Hypothalamus (tissue), 51 donors: ENCODE results near the gene CLECL1.

Experiments used
- DNase-seq, 51 donors: peaks; one replicate each; lab custom pipeline; 2025; lab: John Stamatoyannopoulos, UW

CLECL1 gene

GRCh38 chr12:9732921-9733461, at the start of gene CLECL1:
Gene CLECL1 (minus strand): TSS chr12:9733097.
- no peak for DNase-seq

DNA sequence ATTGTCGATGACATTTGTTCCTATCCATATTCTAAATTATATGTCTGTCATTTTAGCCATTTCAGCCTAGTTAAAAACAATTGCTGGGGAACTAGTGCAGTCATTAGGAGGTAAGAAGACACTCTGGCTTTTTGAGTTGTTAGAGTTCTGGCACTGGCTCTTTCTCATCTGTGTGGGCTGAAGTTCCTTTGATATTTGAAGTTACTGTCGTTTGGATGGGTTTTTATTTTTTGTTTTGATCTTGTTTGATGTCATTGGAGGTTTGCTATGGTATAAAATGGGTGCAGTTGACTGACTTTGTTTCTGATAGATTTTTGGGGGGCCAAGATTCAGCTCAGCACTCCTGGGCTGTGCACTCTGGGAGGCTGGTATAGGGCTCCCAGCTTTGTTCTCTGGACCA, 48.5 kb upstream of the CLECL1 start:
- no peak for DNase-seq

DNA sequence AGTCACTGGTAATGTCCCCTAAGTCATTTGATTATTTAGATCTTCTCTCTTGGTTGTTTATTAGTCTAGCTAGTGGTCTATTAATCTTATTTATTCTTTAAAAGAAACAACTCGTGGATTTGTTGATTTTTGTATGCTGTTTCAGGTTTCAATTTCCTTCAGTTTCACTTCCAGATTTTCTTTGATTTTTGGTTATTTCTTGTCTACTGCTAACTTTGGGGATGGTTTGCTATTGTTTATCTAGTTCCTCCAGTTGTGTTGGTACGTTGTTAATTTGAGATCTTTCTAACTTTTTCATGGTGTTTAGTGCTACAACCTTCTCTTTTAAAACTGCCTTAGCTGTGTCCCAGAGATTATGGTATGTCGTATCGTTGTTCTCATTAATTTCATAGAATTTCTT, 46.3 kb upstream of the CLECL1 start:
- no peak for DNase-seq

GRCh38 chr12:9776781-9777180, 43.9 kb upstream of the CLECL1 start:
- no peak for DNase-seq

GRCh38 chr12:9773216-9773877, 40.5 kb upstream of the CLECL1 start:
- no peak for DNase-seq

- DNase-seq, result no peak
Measured at GRCh38 chr12:9763025-9763424, 30.1 kb upstream of the CLECL1 start.

DNA sequence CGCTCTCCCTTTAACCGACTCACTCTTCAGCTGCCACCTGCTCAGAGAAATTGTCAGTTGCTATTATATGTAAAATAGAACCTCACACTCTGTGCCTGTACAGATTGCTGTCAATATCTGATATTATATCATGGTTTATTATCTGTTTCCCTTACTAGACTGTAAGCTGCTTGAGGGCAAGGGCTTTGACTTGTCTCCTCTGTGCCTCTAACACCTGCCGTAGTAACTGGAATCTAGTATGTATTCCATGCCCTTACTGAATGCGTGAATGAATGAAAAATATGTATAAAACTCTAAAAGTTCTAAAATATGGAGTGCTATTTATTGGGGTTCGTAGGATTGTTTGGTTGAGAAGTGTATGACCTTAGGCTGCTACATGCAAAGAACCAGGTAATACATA, 29.5 kb upstream of the CLECL1 start:
- DNase-seq, result no peak

GRCh38 chr12:9761419-9761781, 28.5 kb upstream of the CLECL1 start:
- DNase-seq, result no peak

- no peak for DNase-seq
Measured at GRCh38 chr12:9760699-9761418, 28.0 kb upstream of the CLECL1 start, which contains the start of gene CD69. Gene CD69 (minus strand): TSS chr12:9760901. CDS start chr12:9760820, 81 bp downstream.

DNA sequence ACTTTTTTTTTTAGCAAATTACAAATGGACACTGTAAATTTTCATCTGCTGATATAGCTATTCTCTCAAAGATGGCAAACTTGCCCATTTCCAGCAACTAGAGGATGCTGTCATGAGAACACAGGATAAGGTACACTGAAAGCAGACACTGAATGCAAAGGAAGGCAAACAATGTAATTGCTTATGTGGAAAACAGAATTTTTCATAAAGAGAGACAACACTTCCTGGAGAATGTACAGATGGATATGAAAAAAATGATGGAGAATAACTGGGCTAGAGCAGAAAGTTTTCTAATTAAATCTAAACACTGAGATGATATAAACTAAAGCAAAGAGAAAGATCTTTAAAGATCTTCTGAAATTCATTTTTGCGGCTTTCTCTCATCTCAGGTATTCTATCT, 27.2 kb upstream of the CLECL1 start:
- no peak for DNase-seq

DNA sequence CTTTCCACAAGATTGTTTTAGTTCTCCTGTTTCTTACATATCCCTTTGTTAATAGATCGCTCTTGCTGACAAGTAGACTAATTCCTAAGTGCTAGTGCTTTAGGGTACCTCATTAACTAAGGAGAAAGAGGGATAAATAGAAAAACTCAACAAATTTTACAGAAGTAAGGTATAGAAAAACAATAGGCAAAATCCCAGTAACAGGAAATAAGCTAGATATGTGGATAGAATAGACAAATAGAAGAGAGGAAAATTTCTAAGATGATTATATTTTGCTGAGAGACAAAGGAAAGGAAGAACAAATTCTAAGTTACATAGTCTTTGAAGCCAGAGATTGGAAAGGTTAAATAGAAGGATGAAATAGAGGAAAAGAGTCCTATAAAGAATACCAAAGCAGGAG, 26.8 kb upstream of the CLECL1 start:
- DNase-seq, result no peak

DNA sequence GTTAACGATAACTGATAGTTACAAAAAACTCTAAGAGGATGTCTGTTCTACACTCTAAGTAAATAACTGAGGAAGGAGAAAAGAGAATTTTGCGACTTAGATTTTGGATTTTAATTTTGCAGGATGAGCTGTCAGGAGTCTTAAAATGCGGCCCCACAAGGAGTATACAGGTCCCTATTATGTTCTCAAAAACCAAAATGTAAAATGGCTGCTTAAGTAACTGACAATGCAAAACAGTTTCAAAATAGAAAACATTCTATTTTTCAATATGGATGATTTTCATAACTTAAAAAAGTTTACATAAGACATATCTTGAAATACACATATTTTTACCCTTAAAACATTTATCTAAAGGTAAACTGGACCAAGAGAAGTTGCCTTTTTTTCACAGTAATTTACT, 25.2 kb upstream of the CLECL1 start:
- no peak for DNase-seq

GRCh38 chr12:9757433-9758025, 24.6 kb upstream of the CLECL1 start:
- no peak for DNase-seq

DNA sequence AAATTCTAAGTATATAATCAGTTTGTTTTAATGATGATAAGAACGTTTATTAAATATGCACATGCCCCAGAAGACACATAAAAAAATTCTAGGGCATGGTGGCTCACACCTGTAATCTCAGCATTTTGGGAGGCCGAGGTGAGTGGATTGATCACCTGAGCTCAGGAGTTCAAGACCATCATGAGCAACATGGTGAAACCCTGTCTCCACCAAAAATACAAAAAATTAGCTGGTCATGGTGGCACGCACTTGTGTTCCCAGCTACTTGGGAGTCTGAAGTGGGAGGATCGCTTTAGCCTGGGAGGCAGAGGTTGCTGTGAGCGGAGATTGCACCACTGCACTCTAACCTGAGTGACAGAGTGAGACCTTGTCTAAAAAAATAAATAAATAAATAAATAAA, 23.8 kb upstream of the CLECL1 start:
- no peak for DNase-seq

- no peak for DNase-seq
Measured at GRCh38 chr12:9756170-9756569, 23.3 kb upstream of the CLECL1 start.

DNA sequence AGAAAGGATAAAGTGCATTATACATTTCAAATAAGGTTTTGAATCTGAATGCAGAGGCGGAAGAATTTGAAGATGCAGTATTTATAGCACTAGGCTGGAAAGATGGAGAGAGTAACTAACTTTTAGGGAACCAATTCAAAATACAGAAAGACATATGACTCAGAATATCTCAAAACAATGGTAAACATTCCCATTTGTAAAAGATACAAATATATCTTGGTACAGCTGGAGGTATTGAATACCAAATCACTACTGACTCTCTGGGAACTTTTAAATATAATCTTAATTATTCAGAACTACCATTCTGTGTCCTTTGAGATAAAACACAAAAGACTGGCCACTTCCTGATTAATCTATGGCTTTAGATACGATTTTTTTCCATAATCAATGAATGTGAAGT, 22.7 kb upstream of the CLECL1 start:
- no peak for DNase-seq

DNA sequence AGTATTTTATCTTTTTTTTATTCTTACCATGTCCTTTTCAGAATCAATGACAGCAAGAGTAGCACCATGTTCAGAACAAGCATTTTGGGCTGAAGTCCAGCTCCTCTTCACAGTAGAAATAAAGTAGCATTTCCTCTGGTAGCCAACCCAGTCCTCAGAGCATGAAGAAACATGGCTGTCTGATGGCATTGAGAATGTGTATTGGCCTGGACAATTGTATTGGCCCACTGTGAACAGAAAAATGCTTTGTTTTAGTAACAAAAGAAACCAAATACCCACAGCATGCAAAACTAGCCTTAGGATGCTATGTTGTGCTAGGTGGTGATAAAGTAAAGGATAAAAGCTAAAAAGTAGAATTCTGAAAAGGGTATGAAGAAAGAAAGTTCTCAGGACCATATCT, 22.1 kb upstream of the CLECL1 start:
- DNase-seq, result no peak

GRCh38 chr12:9754099-9754927, 21.4 kb upstream of the CLECL1 start:
- DNase-seq, result no peak

GRCh38 chr12:9753498-9753897, 20.6 kb upstream of the CLECL1 start:
- DNase-seq, result no peak

DNA sequence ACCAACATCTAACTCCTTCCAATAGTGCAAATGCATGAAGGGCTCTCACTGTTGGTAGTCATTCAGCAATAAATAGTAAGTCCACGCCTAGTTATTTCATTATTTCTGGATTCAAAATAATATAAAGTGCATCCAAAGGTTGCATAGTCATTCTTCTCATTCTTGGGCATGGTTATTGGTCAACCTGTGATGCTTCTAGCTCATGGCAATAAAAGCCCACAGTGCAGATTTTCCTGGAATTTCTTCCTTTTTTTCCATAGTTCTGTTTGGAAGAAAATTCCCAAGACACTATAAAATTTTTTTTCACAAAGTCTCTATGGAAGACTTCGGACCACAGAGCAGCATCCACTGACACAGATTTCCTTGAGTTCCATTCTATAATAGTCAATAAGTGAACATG, 20.2 kb upstream of the CLECL1 start:
- no peak for DNase-seq
